ENCODE measurements around the gene RAB28.

DNA sequence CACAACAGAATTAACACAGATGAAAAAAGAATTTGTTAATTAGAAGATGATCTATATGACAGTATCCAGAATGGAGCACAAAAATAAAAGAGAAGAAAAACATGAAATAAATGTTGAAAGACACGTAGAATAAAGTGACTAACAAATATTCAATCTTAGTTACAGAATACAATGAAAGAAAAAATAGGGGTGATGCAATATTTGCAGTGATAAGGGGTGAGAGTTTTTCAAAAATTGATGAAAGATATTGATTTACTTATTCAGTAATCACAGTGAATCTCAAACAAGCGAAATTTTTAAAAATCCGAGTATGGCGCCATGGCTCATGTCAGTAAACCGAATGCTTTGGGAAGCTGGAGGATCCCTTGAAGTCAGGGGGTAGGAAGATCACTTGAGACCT is 20.2 kb upstream of the RAB28 start:
- no peak for TF ChIP-seq EZH2 (IDR thresholded peaks at IDR 0.05)
- no peak for TF ChIP-seq POLR2A (IDR thresholded peaks at IDR 0.05; ENCODE audit: borderline replicate concordance, extremely low read depth, insufficient read depth, insufficient read length)
- TF ChIP-seq, protein P1, sequence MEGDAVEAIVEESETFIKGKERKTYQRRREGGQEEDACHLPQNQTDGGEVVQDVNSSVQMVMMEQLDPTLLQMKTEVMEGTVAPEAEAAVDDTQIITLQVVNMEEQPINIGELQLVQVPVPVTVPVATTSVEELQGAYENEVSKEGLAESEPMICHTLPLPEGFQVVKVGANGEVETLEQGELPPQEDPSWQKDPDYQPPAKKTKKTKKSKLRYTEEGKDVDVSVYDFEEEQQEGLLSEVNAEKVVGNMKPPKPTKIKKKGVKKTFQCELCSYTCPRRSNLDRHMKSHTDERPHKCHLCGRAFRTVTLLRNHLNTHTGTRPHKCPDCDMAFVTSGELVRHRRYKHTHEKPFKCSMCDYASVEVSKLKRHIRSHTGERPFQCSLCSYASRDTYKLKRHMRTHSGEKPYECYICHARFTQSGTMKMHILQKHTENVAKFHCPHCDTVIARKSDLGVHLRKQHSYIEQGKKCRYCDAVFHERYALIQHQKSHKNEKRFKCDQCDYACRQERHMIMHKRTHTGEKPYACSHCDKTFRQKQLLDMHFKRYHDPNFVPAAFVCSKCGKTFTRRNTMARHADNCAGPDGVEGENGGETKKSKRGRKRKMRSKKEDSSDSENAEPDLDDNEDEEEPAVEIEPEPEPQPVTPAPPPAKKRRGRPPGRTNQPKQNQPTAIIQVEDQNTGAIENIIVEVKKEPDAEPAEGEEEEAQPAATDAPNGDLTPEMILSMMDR (IDR thresholded peaks at IDR 0.05 in 2 of 3, conservative IDR thresholded peaks at IDR 0.05 in 1 of 3; ENCODE audit: borderline replicate concordance in 1 of 3, insufficient read depth in 1 of 3, low read depth in 2 of 3, low read length in 2 of 3): no peak
- TF ChIP-seq JUND (IDR thresholded peaks at IDR 0.05): no peak
- no peak for TF ChIP-seq ATF3 (IDR thresholded peaks at IDR 0.05)
- no peak for TF ChIP-seq EGR1 (IDR thresholded peaks at IDR 0.05; ENCODE audit: low read depth)
- TF ChIP-seq ZNF274 (IDR thresholded peaks at IDR 0.05; ENCODE audit: low read depth, low read length): no peak
- TF ChIP-seq SP1 (IDR thresholded peaks at IDR 0.05; ENCODE audit: low read depth): no peak
- no peak for TF ChIP-seq YY1 (IDR thresholded peaks at IDR 0.05; ENCODE audit: extremely low read depth, insufficient replicate concordance, low read depth, low read length)
- no peak for TF ChIP-seq POLR2AphosphoS5 (IDR thresholded peaks at IDR 0.05; ENCODE audit: low read depth, low read length)
- TF ChIP-seq CBX3 (IDR thresholded peaks at IDR 0.05; ENCODE audit: low read depth): no peak

Data from HCT116 (cell line).